Stimulated activated CD8-positive, alpha-beta memory T cell treated with anti-CD3 and anti-CD28 coated beads, Interleukin-15, amount 100 ng/mL, for 1 hour (primary cell): ENCODE measurements around the gene MMP23B.
"Not testable (repeated sequence)": the region's sequence is repeated elsewhere in the genome, so short reads cannot be mapped to it uniquely, and the experiment has no call there.

Source experiments
- DNase-seq: peaks from one replicate; pipeline ENCODE4 v3.0.0-alpha.2; 2020; ENCODE audit warnings: low read depth

The MMP23B gene

DNA sequence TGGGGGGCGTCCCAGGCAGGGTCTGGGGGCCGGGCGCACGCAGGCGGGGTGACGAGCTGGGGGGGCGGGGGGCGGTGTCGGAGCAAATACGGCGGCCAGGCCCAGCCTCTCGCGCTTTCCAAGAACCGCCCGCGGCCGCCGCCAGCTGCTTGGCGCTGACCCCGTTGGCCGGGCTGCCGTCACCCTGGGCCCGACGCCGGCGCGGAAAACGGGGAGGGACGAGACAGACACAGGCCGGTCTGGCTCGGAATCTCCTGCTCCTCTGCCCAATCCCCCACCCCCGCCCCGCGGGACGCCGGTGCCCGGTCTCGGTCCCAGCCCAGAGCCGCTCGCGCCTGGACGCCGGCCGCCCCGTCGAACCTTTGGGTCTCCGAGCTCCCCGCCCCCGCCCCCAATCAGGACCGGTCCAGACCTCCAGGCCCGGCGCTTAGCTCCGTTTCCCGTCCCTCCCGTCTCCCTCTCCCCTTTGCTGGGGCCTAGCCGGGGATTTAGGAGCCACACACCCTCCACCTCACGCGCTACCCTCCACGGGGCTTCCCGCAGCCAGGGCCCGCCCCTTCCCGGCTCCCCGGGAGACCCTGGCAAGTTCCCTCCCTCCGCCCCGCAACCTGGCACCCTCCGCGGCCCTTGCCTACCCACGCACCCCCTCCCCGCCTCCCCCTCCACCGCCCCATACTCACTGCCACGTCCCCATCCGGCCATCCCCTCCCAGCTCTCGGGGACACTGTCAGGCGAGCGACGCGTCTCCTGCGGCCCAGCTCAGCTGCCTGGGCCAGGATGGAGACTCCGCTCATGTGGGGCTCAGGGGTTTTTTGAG is 800 bp upstream of the MMP23B start:
- no peak for DNase-seq

DNA sequence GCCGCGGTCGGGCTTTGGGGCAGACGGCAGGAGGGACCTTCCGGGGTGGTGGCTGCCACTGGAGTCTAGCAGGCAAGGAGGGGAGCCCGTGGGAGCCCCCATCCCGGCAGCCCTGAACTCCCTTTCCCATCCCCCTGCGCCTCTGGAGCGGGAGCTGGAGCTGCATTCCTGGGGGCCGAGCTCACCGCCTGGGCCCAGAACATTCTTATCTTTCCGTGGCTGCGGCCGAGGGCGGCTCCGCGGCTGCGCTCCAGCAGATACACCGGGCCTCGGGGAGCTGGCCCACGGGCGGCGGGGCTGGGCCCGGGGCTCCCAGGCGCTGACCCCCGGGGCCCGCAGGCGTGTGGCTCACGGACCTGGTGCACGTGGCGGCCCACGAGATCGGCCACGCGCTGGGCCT is 1.4 kb downstream of the MMP23B start:
- DNase-seq = not testable (repeated sequence)

DNA sequence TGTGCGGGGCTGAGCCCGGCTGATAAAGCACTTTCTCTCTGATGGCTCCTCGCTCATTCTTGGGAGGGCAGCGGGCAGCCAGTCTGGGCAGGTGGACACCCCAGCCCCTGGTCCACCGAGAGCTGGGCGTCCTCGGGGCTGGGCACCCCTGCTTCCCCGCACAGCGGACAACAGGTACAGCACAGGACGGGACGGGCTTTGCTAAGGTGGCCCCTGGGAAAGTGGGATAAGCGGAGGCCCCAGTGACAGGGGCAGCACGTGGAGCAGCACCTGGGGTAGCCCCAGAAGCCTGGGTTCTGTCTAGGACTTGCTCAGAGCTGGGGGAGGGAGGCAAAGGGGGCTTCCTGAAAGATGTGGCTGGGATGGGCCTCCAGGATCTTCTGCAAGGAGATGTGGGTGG is 2.6 kb downstream of the MMP23B start:
- not testable (repeated sequence) for DNase-seq

DNA sequence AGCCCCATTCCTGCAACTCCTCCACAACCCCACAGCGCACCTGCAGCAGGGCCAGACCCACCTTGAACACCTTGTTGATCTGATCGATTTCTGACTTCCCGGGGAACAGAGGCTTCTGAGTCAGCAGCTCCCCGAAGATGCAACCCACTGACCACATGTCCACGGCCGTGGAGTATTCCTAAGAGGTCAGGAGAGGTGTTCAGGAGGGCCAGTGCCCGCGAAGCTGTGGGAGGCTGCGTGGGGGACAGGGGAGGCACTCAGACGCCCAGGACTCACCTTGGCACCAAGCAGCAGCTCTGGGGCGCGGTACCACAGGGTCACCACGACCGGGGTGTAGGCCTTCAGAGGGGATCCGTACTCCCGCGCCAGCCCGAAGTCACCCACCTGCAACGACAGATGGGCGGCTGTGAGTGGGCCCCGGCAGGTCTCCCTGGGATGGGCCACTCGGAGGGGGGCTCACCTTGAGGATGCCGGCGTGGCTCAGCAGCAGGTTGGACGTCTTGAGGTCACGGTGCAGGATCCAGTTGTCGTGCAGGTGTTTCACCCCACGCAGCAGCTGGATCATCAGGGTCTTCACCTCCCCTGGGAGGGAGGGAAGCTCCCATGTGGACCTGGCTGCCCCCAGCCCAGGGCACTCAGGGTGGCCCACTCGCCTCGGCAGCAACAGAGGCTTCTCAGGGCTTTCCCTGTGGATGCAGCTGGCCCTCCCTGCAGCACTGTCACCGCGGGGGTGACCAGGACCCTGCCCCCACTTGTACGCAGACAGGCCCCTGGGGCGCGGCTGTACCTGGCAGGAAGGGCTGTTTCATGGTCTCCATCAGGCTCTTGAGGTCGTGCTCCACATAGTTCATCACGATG is 4.9 kb downstream of the MMP23B start:
- not testable (repeated sequence) for DNase-seq

DNA sequence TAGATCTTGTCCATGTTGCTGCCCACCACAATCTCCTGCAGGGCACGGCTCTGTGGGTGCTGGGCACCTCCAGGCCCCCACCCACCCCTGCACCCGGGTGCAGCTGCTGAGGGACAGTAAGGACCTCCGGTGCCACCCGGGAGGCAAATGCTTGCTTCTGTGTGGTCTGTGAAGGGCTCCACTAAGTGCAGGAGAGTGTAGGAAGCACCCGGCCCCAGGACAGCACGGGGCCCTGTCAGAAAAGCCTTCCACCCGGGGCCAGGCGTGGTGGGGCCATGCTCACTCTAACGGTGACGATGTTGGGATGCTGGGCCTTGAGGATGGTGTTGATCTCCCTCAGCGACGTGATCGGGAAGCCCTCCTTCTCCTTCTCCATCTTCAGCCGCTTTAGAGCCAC is 5.5 kb downstream of the MMP23B start:
- DNase-seq = not testable (repeated sequence)

DNA sequence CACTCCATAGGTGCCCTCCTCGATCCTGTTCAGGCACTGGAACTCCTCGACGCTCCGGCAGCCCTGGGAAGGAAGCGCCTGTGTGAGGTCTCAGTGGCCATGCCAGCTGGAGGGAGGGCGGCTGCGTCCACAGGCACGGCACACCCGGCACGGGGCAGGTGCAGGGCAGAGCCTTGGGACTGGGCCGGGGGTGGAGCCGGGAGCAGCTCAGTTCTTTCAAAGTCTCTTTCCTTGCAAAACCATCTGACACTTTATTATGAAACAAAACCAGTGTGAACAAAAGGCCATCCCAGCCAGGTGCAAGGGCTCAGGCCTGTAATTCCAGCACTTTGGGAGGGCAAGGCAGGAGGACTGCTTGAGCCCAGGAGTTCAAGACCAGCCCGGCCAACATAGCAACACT is 6.6 kb downstream of the MMP23B start:
- not testable (repeated sequence) for DNase-seq

DNA sequence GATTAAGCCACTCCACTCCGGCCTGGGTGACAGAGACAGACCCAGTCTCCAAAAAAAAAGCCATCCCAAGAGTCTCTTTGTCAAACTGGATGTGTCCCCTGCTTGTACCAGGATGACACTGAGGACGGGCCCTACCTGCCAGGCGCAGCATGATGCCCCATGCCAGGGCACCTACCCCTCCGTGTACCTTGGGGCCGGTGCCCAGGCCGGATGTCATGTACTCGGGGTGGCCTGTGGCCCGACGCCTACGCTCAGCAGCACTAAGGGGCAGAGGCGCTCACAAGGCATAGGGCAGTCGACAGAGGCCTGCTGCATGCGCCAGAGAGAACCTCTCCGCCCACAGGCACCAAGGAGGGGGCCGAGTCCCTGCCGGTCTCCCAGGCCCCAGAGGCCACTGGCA is 7.4 kb downstream of the MMP23B start:
- not testable (repeated sequence) for DNase-seq

DNA sequence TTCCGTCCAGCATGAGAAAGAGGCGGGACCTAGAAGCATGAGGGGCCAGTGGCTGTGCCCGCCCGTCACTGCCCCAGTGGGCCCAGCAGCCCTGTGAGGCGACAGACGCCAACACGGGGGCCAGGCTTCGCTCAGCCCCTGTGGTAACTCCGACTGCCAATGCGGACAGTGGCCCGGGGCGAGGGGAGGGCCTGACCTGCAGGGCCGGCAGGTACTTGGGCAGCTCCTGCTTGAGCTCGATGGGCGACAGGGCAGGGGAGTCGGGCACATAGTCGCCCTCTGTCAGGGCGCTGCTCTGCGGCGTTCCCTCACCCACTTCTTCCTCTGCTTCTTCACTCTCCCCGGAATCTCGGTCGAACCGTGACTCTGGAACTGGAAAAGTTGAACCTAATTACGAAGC is 8.1 kb downstream of the MMP23B start:
- not testable (repeated sequence) for DNase-seq

DNA sequence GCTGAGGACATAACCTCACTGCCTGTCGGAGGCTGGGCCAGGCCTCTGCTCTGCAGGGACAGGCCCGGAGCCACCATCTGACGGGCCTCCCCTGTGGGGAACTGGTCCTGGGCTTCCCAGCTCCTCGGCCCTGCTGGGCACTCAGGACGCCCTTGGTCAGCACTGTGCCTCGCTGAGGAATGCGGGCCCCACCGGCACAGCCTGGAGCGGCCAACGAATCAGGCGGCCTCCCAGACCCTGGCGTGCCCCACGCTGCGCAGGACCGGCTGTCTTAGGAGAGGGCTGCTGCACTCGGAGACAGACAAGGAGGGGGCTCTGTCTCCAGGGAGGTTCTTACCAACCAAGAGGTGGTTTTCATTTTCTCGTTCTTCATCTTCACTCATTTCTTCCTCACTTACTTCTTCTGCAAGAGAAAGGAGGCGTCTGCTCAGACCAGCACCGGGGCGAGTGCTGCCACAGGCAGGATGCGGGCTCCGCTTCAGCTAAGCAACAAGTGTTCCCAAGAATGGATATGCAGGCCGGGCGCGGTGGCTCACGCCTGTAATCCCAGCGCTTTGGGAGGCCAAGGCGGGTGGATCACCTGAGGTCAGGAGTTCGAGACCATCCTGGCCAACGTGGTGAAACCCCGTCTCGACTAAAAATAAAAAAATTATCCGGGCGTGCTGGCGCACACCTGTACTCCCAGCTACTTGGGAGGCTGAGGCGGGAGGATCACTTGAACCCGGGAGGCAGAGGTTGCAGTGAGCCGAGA is 8.9 kb downstream of the MMP23B start:
- DNase-seq = not testable (repeated sequence)

DNA sequence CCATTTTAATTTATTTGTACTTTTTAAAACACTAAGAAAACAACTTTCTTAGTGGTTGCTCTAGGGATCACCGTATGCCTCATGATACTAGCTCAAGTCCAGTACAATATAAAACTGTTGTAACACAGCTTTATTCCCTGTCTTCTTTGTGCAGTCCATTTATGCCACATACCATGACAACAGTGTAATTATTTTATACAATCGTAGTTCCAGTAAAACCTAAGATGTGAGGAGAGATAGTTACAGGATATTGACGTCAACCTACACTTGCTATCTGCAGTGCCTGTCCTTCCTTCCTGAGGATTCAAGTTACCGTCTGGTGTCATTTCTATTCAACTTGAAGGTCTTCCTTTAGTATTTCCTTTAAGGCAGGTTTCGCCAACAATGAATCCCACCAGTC is 14.4 kb downstream of the MMP23B start:
- DNase-seq = not testable (repeated sequence)

DNA sequence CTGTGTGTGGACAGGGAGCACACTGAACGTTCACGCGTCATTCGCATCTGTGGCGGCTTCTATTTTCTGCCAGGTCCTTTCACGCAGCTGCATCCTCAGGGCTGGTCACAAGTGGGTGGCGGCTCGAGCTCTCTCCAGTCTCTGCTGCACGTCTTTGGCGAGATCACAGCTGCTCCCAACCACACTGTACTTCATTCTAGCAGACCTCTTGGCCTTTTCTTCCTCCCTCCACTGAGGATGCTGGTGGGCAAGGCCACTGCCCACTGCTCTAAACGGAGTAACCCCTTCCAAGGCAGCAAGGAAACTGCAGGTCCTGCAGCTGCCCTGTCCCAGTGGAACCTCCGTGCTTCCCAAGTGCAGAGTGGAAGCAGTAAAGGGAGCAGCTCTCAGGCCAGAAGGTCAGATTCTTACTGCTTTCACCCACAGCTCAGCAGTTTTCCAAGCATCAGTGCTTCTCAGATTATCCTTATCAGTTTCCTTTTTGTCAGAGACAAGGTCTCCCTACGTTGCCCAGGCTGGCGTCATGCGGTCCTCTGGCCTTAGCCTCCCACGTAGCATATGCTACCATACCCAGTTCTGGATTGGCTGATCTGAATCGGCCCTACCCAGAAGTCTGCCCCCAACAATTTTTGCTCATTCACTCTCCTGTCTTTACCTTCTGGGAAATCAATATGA is 15.7 kb downstream of the MMP23B start:
- not testable (repeated sequence) for DNase-seq

DNA sequence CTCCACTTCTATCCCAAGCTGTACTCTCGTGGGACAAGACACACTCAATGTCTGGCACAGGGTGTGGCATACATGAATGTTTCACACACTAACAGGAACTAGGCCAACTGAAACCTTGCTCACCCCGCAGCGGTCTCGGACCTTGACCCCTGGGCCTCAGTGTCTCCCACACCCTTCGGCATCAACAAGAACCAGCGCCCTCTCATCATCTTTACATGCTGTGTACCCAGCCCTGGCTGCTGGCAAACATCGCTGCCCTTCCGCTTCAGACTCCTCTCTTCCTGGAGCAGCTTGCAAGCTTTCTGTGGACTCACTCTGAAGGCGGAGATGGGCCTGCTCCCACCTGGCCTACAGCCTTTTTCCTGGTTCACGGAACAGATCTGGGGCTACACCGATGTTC is 16.3 kb downstream of the MMP23B start:
- not testable (repeated sequence) for DNase-seq

DNA sequence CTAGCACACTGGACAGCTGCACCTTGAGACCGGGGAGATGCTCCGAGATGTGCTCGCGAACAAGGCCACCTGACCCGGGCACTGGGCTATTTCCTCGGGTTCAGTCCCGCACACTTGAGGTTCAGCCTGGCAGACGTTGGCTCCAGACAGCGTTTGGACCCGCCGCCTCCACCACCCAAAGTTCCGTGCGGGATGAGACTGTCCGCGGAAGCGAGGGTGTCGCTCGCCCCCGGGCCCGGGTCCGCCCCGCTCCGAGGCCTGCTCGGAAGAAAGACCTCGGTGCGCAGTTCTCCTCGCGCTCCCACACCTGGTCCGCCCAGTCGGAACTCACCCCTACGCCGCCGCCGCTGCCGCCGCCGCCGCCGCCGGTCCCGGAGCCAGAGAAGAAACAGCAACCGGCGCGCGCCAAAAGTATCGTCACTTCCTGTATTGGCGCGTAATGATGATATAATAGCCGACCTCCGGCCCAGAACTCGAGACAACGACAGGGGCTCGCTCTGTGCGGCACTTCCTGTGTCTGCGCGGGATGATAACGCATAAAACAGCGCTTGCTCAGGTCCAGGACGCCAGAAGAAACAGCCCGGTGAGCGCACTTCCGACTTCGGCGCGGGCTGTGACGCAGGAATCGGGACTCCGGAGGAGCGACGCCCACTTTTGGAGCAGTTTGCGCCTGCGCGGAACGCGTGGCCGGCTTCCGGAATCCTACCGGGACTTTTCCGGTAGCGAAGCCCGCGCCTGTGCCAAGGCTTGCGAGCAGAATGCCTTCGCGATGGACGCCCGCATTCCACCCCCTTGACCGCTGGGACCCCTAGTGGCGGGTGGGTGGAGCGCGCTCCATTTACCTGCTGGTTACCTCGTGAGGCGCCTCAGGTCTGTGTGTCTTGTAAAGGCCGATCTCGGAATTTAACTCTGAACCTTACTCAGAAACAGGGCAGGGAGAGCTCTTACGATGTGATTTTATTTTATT is 26.9 kb downstream of the MMP23B start, which contains the start of gene CDK11B:
Gene CDK11B, minus strand, starts transcription at position 422 of the 967 bp plus-strand sequence. CDS start 1,519 bp downstream, outside the sequence.
- DNase-seq = peak; percentile 96

DNA sequence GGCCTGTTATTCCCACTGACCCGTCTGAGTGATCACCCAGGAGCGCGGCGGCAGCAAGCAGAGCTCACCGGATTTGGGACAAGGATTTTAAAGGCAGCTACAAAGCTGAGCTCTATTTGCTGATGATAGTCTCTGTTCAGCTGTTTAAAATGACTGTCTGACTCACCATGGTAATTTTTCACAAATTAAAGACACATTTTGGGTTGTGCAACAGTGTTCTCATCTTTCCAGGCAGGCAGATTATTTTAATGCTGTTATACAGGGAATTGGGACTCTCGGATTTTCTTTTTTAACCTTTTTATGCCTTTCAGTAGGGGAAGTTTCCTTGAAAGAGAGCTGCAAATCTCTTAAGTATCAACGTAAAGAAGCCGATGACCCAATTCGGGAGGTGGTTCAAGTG is 30.4 kb downstream of the MMP23B start:
- DNase-seq = not testable (repeated sequence)

DNA sequence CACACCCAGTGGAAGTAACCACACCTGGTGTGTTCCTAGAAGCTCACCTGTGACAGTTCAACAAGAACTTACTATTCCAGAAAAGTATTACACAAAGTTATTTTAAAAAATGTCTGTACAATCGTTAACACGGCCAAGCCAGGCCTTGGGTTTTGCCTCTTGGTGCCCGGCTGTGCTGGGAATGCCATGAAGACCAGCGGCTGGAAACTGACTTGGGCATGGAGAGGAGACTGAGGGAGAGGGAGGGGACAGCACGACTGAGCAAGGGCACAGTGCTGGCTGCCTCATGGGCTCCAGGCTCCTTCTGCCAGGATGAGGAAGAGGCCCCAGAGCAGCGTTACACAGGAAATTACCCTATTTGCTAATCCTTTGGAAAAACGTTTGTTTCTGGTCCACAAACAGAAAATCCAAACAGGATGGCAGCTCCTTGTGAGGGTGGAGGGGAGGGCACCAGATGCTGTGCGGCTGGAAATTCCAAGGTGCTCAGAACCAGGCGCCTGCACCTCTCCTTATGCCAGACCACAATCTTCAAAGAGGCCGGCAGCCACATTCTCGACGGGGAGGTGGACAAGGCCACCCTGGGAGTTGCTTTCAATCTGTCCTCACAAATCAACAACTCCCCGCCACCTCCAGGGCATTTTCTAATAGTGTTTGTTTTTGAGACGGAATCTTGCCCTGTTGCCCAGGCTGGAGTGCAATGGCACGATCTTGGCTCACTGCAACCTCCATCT is 31.0 kb downstream of the MMP23B start:
- DNase-seq = not testable (repeated sequence)

DNA sequence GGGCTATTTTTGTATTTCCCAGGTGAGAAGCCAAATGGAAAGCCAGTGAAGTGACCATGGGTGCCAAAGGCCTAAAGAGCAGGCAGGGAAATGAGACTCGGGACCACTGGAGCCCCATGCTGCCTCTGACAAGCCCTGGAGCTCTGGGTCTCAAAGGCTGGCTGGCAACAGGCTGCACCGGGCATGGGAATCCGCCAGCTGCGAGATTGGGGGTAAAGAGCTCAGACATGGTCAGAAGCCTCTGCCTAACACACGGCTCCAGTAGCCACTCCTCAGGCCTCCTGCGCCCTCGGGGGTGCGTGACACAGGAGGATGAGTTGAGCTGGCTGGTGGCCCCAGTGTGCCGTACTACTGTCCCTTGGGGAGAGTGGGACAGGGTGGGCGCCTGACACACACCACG is 32.3 kb downstream of the MMP23B start:
- not testable (repeated sequence) for DNase-seq

DNA sequence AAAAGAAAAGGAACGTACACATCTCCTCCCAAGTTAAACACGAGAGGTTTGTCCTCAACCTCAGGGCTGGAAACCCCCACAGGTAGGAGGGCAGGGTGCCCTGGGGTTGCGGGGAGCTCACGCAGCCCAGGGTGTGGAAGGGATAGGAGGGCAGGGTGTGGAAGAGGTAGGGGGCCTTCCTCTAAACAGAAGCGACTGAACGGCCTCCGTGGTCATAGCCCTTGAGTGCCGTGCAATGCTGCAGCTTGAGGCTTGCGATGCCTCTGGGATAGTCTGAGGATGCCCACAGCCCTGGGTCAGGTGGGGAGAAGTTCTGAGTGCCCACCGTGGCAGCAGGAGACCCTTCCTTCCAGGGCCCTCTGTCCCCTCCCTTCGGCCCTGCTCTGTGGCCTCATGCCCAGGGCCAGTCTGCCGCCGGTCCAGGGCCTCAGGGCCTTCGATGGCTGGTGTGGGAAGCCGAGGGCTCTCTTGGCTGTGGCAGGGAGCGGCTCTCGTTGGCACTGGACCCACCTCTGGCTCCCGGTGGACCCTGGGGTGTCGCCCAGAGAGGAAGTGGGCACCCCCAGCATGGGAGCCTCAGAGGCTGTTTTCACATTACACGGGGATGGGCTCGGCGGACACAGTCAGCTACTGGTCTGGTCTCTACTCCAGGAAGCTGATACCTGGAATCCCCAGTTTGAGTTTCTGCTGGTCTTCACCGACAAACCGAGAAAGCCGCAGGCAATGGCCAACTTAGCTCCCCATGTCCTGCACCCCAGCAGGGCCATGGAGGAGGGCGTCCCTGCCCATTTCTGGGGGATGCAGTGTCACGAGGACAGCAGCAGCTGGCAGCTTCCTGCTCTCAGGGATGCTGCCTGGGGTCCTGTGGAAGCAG is 33.2 kb downstream of the MMP23B start:
- DNase-seq = no peak

DNA sequence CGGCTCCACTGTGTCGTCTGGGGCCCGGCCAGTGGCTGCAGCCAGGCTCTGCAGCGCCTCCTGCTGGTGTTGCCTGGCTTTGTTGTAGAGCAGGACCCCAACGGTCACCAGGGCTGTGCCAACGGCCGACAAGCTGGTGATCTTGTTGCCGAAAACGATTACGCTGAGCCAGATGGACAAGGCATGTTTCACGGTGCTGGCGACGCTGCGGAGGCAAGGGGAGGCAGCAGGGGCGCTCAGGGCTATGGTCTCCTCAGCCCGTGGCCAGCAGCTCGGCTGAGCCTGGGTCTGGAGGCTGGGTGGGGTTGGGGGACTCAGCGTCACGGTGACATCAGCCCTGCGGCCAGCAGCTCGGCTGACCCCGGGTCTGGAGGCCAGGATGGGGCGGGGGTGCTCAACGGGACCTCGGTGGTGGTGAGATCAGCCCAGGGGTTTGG is 33.9 kb downstream of the MMP23B start:
- DNase-seq = no peak

DNA sequence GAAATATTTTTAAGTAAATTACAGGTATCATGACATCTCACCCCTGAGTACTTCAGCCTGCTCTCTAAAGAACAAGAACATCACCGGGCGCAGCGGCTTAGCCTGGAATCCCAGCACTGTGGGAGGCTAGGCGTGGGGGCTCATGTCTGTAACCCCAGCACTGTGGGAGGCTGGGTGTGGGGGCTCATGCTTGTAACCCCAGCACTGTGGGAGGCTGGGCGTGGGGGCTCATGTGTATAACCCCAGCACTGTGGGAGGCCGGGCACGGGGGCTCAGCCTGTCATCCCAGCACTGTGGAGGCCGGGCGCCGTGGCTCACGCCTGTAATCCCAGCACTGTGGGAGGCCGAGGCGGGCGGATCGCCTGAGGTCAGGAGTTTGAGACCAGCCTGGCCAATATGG is 34.6 kb downstream of the MMP23B start:
- DNase-seq = no peak
